Hepatocyte (in vitro differentiated cells): ENCODE data around the gene DIS3L2. TPM values are rescaled to one million over a fixed set of nuclear protein-coding genes. Genes with fewer than 3 reads are reported as not detected.
"Not testable (repeated sequence)": the region's sequence is repeated elsewhere in the genome, so short reads cannot be mapped to it uniquely, and the experiment has no call there.

Source experiments
- DNase-seq: peaks from one replicate; pipeline ENCODE4 v3.0.0-alpha.2; 2016; ENCODE audit warnings: low spot score
- H2AFZ ChIP-seq: fragments of 200-600 bp; sonication (generic); 2 replicates; pipeline ENCODE4 v1.6.0; 2016; ENCODE audit warnings: antibody characterized with exemption, mild to moderate bottlenecking
- H3K27ac ChIP-seq: fragments of 200-600 bp; sonication (generic); 2 replicates; pipeline ENCODE4 v1.5.1; 2016; ENCODE audit warnings: mild to moderate bottlenecking
- H3K27me3 ChIP-seq: fragments of 200-600 bp; sonication (generic); 2 replicates; pipeline ENCODE4 v1.6.1; 2016
- H3K36me3 ChIP-seq: fragments of 200-600 bp; sonication (generic); replicated peaks from 2 replicates; pipeline ENCODE4 v1.5.1; 2016; ENCODE audit warnings: low read depth; ENCODE audit not compliant: insufficient read depth
- H3K4me1 ChIP-seq: fragments of 200-600 bp; sonication (generic); 2 replicates; pipeline ENCODE4 v1.5.1; 2016; ENCODE audit warnings: mild to moderate bottlenecking, moderate library complexity; ENCODE audit not compliant: insufficient read depth
- H3K4me2 ChIP-seq: fragments of 200-600 bp; sonication (generic); 2 replicates; pipeline ENCODE4 v1.6.0; 2016
- H3K4me3 ChIP-seq: fragments of 200-600 bp; sonication (generic); 2 replicates; pipeline ENCODE4 v1.5.1; 2016; ENCODE audit warnings: mild to moderate bottlenecking
- H3K79me2 ChIP-seq: fragments of 200-600 bp; sonication (generic); 2 replicates; pipeline ENCODE4 v1.6.0; 2017; ENCODE audit warnings: mild to moderate bottlenecking
- H3K9me2 ChIP-seq: fragments of 200-600 bp; sonication (generic); replicated peaks from 2 replicates; pipeline ENCODE4 v1.6.0; 2017; ENCODE audit warnings: mild to moderate bottlenecking; ENCODE audit not compliant: insufficient read depth
- H3K9me3 ChIP-seq: fragments of 200-600 bp; sonication (generic); 2 replicates; pipeline ENCODE4 v1.5.1; 2016; ENCODE audit warnings: low read depth, mild to moderate bottlenecking
- H4K20me1 ChIP-seq: fragments of 200-600 bp; sonication (generic); 2 replicates; pipeline ENCODE4 v1.6.0; 2016; ENCODE audit warnings: mild to moderate bottlenecking; ENCODE audit not compliant: insufficient read depth, poor library complexity, severe bottlenecking
- CTCF ChIP-seq: fragments of 200-600 bp; sonication (generic); IDR thresholded peaks from 2 replicates; pipeline ENCODE4 v1.5.1; 2016; ENCODE audit warnings: antibody characterized with exemption, mild to moderate bottlenecking; ENCODE audit not compliant: poor library complexity
- EZH2 ChIP-seq: fragments of 200-600 bp; sonication (generic); IDR thresholded peaks from 2 replicates; pipeline ENCODE4 v1.6.1; 2016; ENCODE audit warnings: antibody characterized with exemption, mild to moderate bottlenecking, borderline replicate concordance
- EZH2phosphoT487 ChIP-seq: fragments of 200-600 bp; sonication (generic); IDR thresholded peaks from one replicate; pipeline ENCODE4 v1.6.1; 2018; ENCODE audit warnings: antibody characterized with exemption, mild to moderate bottlenecking, low read depth, moderate library complexity; ENCODE audit not compliant: unreplicated experiment, severe bottlenecking
- WGBS: methylation state at CpG from one replicate; pipeline ENCODE4 v1.1.6; 2016; ENCODE audit warnings: low lambda C conversion rate; ENCODE audit errors: missing lambda C conversion rate; 5-methylcytosine and 5-hydroxymethylcytosine counted together
- polyA plus RNA-seq: library from polyadenylated mRNA; unstranded; fragments of >200 nt; fragmentation: Nextera tagmentation; extraction: Ambion mirVana; gene quantifications from 2 replicates; pipeline ENCODE4 v1.2.1, GENCODE V29; 2016
- total RNA-seq: library from RNA; depleted of rRNA; stranded (reverse); fragments of >200 nt; gene quantifications from 2 replicates; pipeline ENCODE4 v1.2.3, GENCODE V29; 2014

The DIS3L2 gene
- total and polyA plus RNA-seq, 2 experiments from 2014 or later: 19.5 to 20.0 TPM

GRCh38 chr2:232377841-232378734 lies 416.6 kb downstream of the DIS3L2 start:
- H3K27ac ChIP-seq: no peak overlapping the region
- H3K36me3 ChIP-seq: no peaks in the 10 kb centered on the region
- H3K9me2 ChIP-seq: no peaks in the 10 kb centered on the region
- no peaks in the 10 kb centered on the region for H3K9me3 ChIP-seq
- H3K4me3 ChIP-seq: no peak overlapping the region
- H3K4me2 ChIP-seq: no peak overlapping the region
- no peaks in the 10 kb centered on the region for H3K79me2 ChIP-seq
- no peaks in the 10 kb centered on the region for H3K27me3 ChIP-seq
- TF ChIP-seq EZH2phosphoT487: no peak
- no peak for TF ChIP-seq CTCF
- TF ChIP-seq EZH2: no peak
- no peak for DNase-seq
- 88% methylated on average over 17 of the region's 17 CpGs for WGBS
- no peaks in the 10 kb centered on the region for H4K20me1 ChIP-seq
- H2AFZ ChIP-seq: no peak overlapping the region
- H3K4me1 ChIP-seq: no peaks in the 10 kb centered on the region

GRCh38 chr2:232378735-232379151 lies 417.2 kb downstream of the DIS3L2 start, which contains the start of gene ALPP:
Gene ALPP (plus strand): TSS chr2:232378751. CDS start chr2:232378803, 52 bp downstream.
- 100% methylated on average over 12 of the region's 12 CpGs for WGBS
- not testable (repeated sequence) for H3K4me3 ChIP-seq, H3K9me3 ChIP-seq, DNase-seq, H2AFZ ChIP-seq, H3K4me2 ChIP-seq, H3K36me3 ChIP-seq, H3K27me3 ChIP-seq, H3K79me2 ChIP-seq, H3K4me1 ChIP-seq, H4K20me1 ChIP-seq, H3K27ac ChIP-seq, H3K9me2 ChIP-seq

GRCh38 chr2:232379610-232380590 lies 418.4 kb downstream of the DIS3L2 start:
- not testable (repeated sequence) for H3K36me3 ChIP-seq, H3K27me3 ChIP-seq
- 96% methylated on average over 26 of the region's 41 CpGs for WGBS

GRCh38 chr2:232381204-232382031 lies 419.9 kb downstream of the DIS3L2 start:
- H3K27me3 ChIP-seq, H3K79me2 ChIP-seq, H4K20me1 ChIP-seq, H3K4me2 ChIP-seq, H3K36me3 ChIP-seq, DNase-seq, H3K4me3 ChIP-seq, H3K27ac ChIP-seq, H2AFZ ChIP-seq, H3K9me3 ChIP-seq, H3K9me2 ChIP-seq: not testable (repeated sequence)
- H3K4me1 ChIP-seq: peaks cover 10% of the 10 kb centered on the region
- WGBS: 80% methylated on average over 38 of the region's 59 CpGs

More at GRCh38 chr2:232379610-232380590, 418.4 kb downstream of the DIS3L2 start:
- H3K79me2 ChIP-seq, H3K4me1 ChIP-seq, H2AFZ ChIP-seq, H3K27ac ChIP-seq, H3K9me2 ChIP-seq, DNase-seq, H3K4me2 ChIP-seq, H3K9me3 ChIP-seq, H3K4me3 ChIP-seq, H4K20me1 ChIP-seq: not testable (repeated sequence)
